ENCODE measurements around the gene CLCN1.

- TF ChIP-seq SPI1 (IDR thresholded peaks at IDR 0.05; ENCODE audit: borderline replicate concordance, low read depth) (no peak), POLR2AphosphoS5 (IDR thresholded peaks at IDR 0.05; ENCODE audit: low read depth) (no peak)
Observed at GRCh38 chr7:143290293-143290692, 25.6 kb upstream of the CLCN1 start.

Data from HL-60 (cell line).